ENCODE data around the gene DNAH3. TPM values are rescaled to one million over a fixed set of nuclear protein-coding genes. Genes with fewer than 3 reads are reported as not detected.

The DNAH3 gene
- total and polyA plus RNA-seq, 2 of the 8 experiments (the other 6 are each of a cell fraction or from before 2014, with no cell fraction given) = 0.57 to 0.71 TPM

DNA sequence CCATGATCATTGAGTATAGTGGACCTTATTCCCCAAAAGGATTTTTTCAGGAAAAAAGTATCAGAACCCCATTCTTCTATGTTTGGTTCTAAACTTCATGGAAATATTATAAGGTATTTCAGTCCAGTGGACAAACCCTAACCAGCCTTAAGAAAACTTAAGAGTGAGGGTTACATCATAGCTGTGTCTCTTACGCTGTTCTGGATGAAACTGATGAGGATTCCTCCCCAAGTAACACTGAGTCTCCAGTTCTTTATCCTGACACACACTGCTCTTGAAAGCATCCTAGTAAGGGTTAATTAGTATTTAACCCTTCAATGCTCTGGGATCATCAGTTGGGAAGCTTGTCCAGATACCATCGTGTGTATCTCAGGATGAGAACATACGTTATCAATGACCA is 245.1 kb downstream of the DNAH3 start:
- FAIRE-seq = no peak
- H3K56ac ChIP-seq (replicated peaks; ENCODE audit: insufficient read length, low read depth, low read length) = no peak overlapping the region
- H3K4me2 ChIP-seq (ENCODE audit: insufficient read depth in 1 of 2, low read depth in 2 of 2, low read length in 2 of 2) = no peak overlapping the region

More for the DNA sequence above, 245.1 kb downstream of the DNAH3 start:
- Histone ChIP-seq H4K5ac (ENCODE audit: insufficient read length, low read depth, low read length) (no peak overlapping the region), H2BK15ac (ENCODE audit: low read length) (no peak overlapping the region), H3K27ac (ENCODE audit: low read depth, low read length) (no peak overlapping the region), H3K23ac (ENCODE audit: insufficient read length) (no peak overlapping the region), H4K8ac (ENCODE audit: extremely low read depth, insufficient read depth, low read length) (no peak overlapping the region), H3K9ac (replicated peaks in 1 of 4; ENCODE audit: extremely low read depth in 1 of 4, low read depth in 3 of 4, low read length in 3 of 4) (no peak overlapping the region), H2BK5ac (ENCODE audit: low read depth, low read length) (no peak overlapping the region), H3K4me3 (ENCODE audit: extremely low read depth in 1 of 4, insufficient read depth in 2 of 4, low read depth in 3 of 4, low read length in 4 of 4) (no peak overlapping the region), H2AFZ (ENCODE audit: low read length) (no peak overlapping the region), H2BK12ac (ENCODE audit: low read depth, low read length) (no peak overlapping the region), H3K18ac (ENCODE audit: extremely low read depth, low read length) (no peak overlapping the region), H3K79me1 (ENCODE audit: low read depth, low read length) (no peaks in the 10 kb centered on the region; the same call in 1 of the 2 replicates), H3K27me3 (replicated peaks in 1 of 4; ENCODE audit: control insufficient read depth in 3 of 4, extremely low read depth in 1 of 4, insufficient read depth in 3 of 4, low read length in 3 of 4) (no peaks in the 10 kb centered on the region; a peak in 1 of 7 replicates), H4K20me1 (replicated peaks in 1 of 2; ENCODE audit: control insufficient read depth in 1 of 2, insufficient read depth in 2 of 2, low read length in 2 of 2) (no peaks in the 10 kb centered on the region), H3K36me3 (ENCODE audit: control insufficient read depth in 2 of 4, insufficient read depth in 4 of 4, low read length in 3 of 4) (peaks cover 0 to 5% (median 0%) of the 10 kb centered on the region in 4 experiments; a peak in 1 of 8 replicates), H4K91ac (replicated peaks; ENCODE audit: insufficient read length, low read length) (no peak overlapping the region), H3K4ac (replicated peaks; ENCODE audit: insufficient read length, low read depth, low read length) (no peak overlapping the region), H3K14ac (ENCODE audit: insufficient read length) (no peak overlapping the region), H3K9me3 (ENCODE audit: insufficient read depth in 2 of 2, low read depth in 1 of 2, low read length in 1 of 2) (no peaks in the 10 kb centered on the region), H2AK5ac (ENCODE audit: low read depth, low read length) (no peak overlapping the region), H2BK120ac (replicated peaks; ENCODE audit: low read depth, low read length) (no peak overlapping the region), H3K79me2 (ENCODE audit: control insufficient read depth in 1 of 2, insufficient read depth in 2 of 2, low read length in 2 of 2) (peaks cover 0 to 18% of the 10 kb centered on the region in 2 experiments; a peak in 2 of 4 replicates), H2BK20ac (ENCODE audit: low read length) (no peak overlapping the region), H3K4me1 (replicated peaks in 1 of 4; ENCODE audit: control insufficient read depth in 3 of 4, insufficient read depth in 4 of 4, low read length in 3 of 4) (peaks cover 0 to 9% (median 3%) of the 10 kb centered on the region in 4 experiments; a peak in 3 of 7 replicates), H3K23me2 (ENCODE audit: low read depth, low read length) (no peaks in the 10 kb centered on the region; the same call in 1 of the 2 replicates)
- TF ChIP-seq POLR2AphosphoS5 (IDR thresholded peaks at IDR 0.05; ENCODE audit: low read depth, low read length) (no peak), POLR2A (IDR thresholded peaks at IDR 0.05; ENCODE audit: control extremely low read depth in 1 of 2, low read depth in 2 of 2, low read length in 2 of 2) (no peak), EZH2 (IDR thresholded peaks at IDR 0.05; ENCODE audit: low read depth, low read length, severe bottlenecking) (no peak), HDAC2 (IDR thresholded peaks at IDR 0.05; ENCODE audit: borderline replicate concordance in 1 of 2, low read depth in 2 of 2, low read length in 2 of 2) (no peak), CREB1 (IDR thresholded peaks at IDR 0.05) (no peak), KDM4A (IDR thresholded peaks at IDR 0.05; ENCODE audit: low read depth, low read length, severe bottlenecking) (no peak), SRF (IDR thresholded peaks at IDR 0.05; ENCODE audit: low read depth, low read length) (no peak), SUZ12 (IDR thresholded peaks at IDR 0.05; ENCODE audit: low read length) (no peak), ZNF274 (IDR thresholded peaks at IDR 0.05; ENCODE audit: borderline replicate concordance, extremely low read depth, low read length) (no peak), TCF12 (IDR thresholded peaks at IDR 0.05; ENCODE audit: low read depth, low read length) (no peak), PHF8 (conservative IDR thresholded peaks at IDR 0.05; ENCODE audit: low read depth, low read length) (no peak)
- ChIA-PET CTCF (ENCODE audit: partially characterized antibody) (interaction anchor here (0.8 kb wide), 1 partner anchor 374 kb away, joined by 3 read pairs; no protein-coding TSS in a partner anchor), POLR2A (ENCODE audit: partially characterized antibody) (interaction anchor here (1.7 kb wide), 1 partner anchor 13 kb away, joined by 4 read pairs; no protein-coding TSS in a partner anchor)
- WGBS, 2 experiments (ENCODE audit: extremely low coverage in 1 of 2, insufficient coverage in 1 of 2, insufficient read length in 1 of 2, insufficient replicate concordance in 2 of 2, low coverage in 1 of 2, low lambda C conversion rate in 2 of 2, missing lambda C conversion rate in 1 of 2) = 94% methylated on average over 3 of the region's 3 CpGs; no CpG with 5 or more reads in 1 of the 2 experiments
- DNase-seq (ENCODE audit: low read depth in 1 of 2, low spot score in 2 of 2) = no peak

All from H1 (cell line).